Suprapubic skin (tissue), 4 donors: ENCODE data around the gene CPNE7. TPM values are rescaled to one million over a fixed set of nuclear protein-coding genes. Genes with fewer than 3 reads are reported as not detected.

ENCODE experiments used
- DNase-seq, 2 donors: peaks; one replicate each; pipeline ENCODE4 v3.0.0-alpha.2; 2019; ENCODE audit warnings: low spot score in 2 of 2
- H3K27ac ChIP-seq: fragments of 200-600 bp; sonication (generic); one replicate; pipeline ENCODE4 v1.5.1; 2019
- H3K27me3 ChIP-seq: fragments of 200-600 bp; sonication (generic); one replicate; pipeline ENCODE4 v1.5.1; 2019
- H3K36me3 ChIP-seq: fragments of 200-600 bp; sonication (generic); one replicate; pipeline ENCODE4 v1.5.1; 2019
- H3K4me1 ChIP-seq: fragments of 200-600 bp; sonication (generic); one replicate; pipeline ENCODE4 v1.5.1; 2019
- H3K4me3 ChIP-seq: fragments of 200-600 bp; sonication (generic); one replicate; pipeline ENCODE4 v1.5.1; 2019; ENCODE audit warnings: mild to moderate bottlenecking
- H3K9me3 ChIP-seq: fragments of 200-600 bp; sonication (generic); one replicate; pipeline ENCODE4 v1.5.1; 2019
- CTCF ChIP-seq, 2 donors: fragments of 200-600 bp in 1 of 2; fragments of 450-650 bp in 1 of 2; sonication (generic) in 1 of 2; IDR thresholded peaks; one replicate each; pipeline ENCODE4 v1.5.1; 2016 to 2019; ENCODE audit warnings: antibody characterized with exemption in 2 of 2, mild to moderate bottlenecking in 1 of 2, moderate library complexity in 1 of 2
- EP300 ChIP-seq: sonication (generic); formaldehyde crosslinking; IDR thresholded peaks from one replicate; pipeline ENCODE4 v1.6.1; 2017; ENCODE audit warnings: antibody characterized with exemption
- POLR2A ChIP-seq, 2 donors: fragments of 450-650 bp; IDR thresholded peaks; one replicate each; pipeline ENCODE4 v1.6.1; 2017; ENCODE audit warnings: antibody characterized with exemption in 2 of 2, mild to moderate bottlenecking in 2 of 2, moderate library complexity in 2 of 2
- POLR2AphosphoS5 ChIP-seq, 3 donors: sonication (generic); formaldehyde crosslinking; IDR thresholded peaks; one replicate each; pipeline ENCODE4 v1.6.1; 2017; ENCODE audit warnings: antibody characterized with exemption in 3 of 3
- WGBS: methylation state at CpG from one replicate; pipeline ENCODE4 v1.1.5; 2018; 5-methylcytosine and 5-hydroxymethylcytosine counted together
- total RNA-seq, 4 donors: library from RNA; depleted of rRNA; stranded (reverse); fragments of >200 nt; gene quantifications; one replicate each; pipeline ENCODE4 v1.1.0, GENCODE V29; 2016

CPNE7 gene
- total RNA-seq, 4 donors from 2014 or later, result 0.51 to 12.9 (median 2.9) TPM; not detected in 1

- Histone ChIP-seq H3K4me3 (no peak overlapping the region), H3K27ac (no peak overlapping the region), H3K9me3 (no peaks in the 10 kb centered on the region), H3K4me1 (peaks cover 20% of the 10 kb centered on the region), H3K36me3 (peaks cover 2% of the 10 kb centered on the region), H3K27me3 (no peaks in the 10 kb centered on the region)
- 65% methylated on average over 6 of the region's 6 CpGs for WGBS
- no peak for DNase-seq
- TF ChIP-seq EP300 (no peak), POLR2A (IDR thresholded peaks at IDR 0.05) (no peak), POLR2AphosphoS5 (IDR thresholded peaks at IDR 0.05) (no peak), CTCF (IDR thresholded peaks at IDR 0.05) (no peak)
Measured at GRCh38 chr16:89639385-89639784, 63.8 kb downstream of the CPNE7 start.

- no peak for DNase-seq
- TF ChIP-seq POLR2A (IDR thresholded peaks at IDR 0.05) (no peak), EP300 (no peak), CTCF (IDR thresholded peaks at IDR 0.05) (peak in 1 of 2 donors; percentile 0)
- Histone ChIP-seq H3K27ac (no peak overlapping the region), H3K9me3 (no peaks in the 10 kb centered on the region), H3K4me3 (peak overlapping the region; percentile 35), H3K4me1 (peaks cover 20% of the 10 kb centered on the region), H3K36me3 (peaks cover 24% of the 10 kb centered on the region), H3K27me3 (no peaks in the 10 kb centered on the region)
- WGBS, result 37% methylated on average over 10 of the region's 14 CpGs
Measured at GRCh38 chr16:89641458-89642119, 66.0 kb downstream of the CPNE7 start.

GRCh38 chr16:89642574-89642973 is 67.0 kb downstream of the CPNE7 start:
- no peak for DNase-seq
- Histone ChIP-seq H3K36me3 (peaks cover 33% of the 10 kb centered on the region), H3K4me1 (peaks cover 20% of the 10 kb centered on the region), H3K9me3 (no peaks in the 10 kb centered on the region), H3K4me3 (no peak overlapping the region), H3K27me3 (no peaks in the 10 kb centered on the region), H3K27ac (no peak overlapping the region)
- TF ChIP-seq POLR2A (IDR thresholded peaks at IDR 0.05) (no peak), EP300 (no peak), POLR2AphosphoS5 (IDR thresholded peaks at IDR 0.05) (no peak), CTCF (IDR thresholded peaks at IDR 0.05) (no peak)
- WGBS, result 63% methylated on average over 11 of the region's 13 CpGs

- no peak for DNase-seq
- TF ChIP-seq CTCF (IDR thresholded peaks at IDR 0.05) (no peak), POLR2A (IDR thresholded peaks at IDR 0.05) (no peak), POLR2AphosphoS5 (IDR thresholded peaks at IDR 0.05) (no peak), EP300 (no peak)
- H3K9me3 ChIP-seq, result no peaks in the 10 kb centered on the region
- 68% methylated on average over 14 of the region's 14 CpGs for WGBS
- peaks cover 39% of the 10 kb centered on the region for H3K36me3 ChIP-seq
- H3K27ac ChIP-seq, result no peak overlapping the region
- H3K4me3 ChIP-seq, result no peak overlapping the region
- no peaks in the 10 kb centered on the region for H3K27me3 ChIP-seq
- peaks cover 20% of the 10 kb centered on the region for H3K4me1 ChIP-seq
Measured at GRCh38 chr16:89643769-89644300, 68.3 kb downstream of the CPNE7 start.

GRCh38 chr16:89645122-89645521 is 69.6 kb downstream of the CPNE7 start:
- DNase-seq, result no peak
- peaks cover 52% of the 10 kb centered on the region for H3K36me3 ChIP-seq
- no peak overlapping the region for H3K27ac ChIP-seq
- WGBS, result 70% methylated on average over 10 of the region's 11 CpGs
- no peaks in the 10 kb centered on the region for H3K27me3 ChIP-seq
- peaks cover 13% of the 10 kb centered on the region for H3K4me1 ChIP-seq
- no peak for TF ChIP-seq POLR2AphosphoS5 (IDR thresholded peaks at IDR 0.05)
- no peak overlapping the region for H3K4me3 ChIP-seq
- H3K9me3 ChIP-seq, result no peaks in the 10 kb centered on the region
